HG03565 (cell line): ENCODE results near the gene MACROH2A1.

Experiments
- ATAC-seq: cut with Tn5 transposase; IDR thresholded peaks from one replicate; pipeline ENCODE4 v1.9.1; 2021; ENCODE audit warnings: mild to moderate bottlenecking, moderate library complexity; ENCODE audit not compliant: unreplicated experiment

The MACROH2A1 gene

GRCh38 chr5:135357685-135358084 is 41.3 kb downstream of the MACROH2A1 start:
- ATAC-seq, result no peak

DNA sequence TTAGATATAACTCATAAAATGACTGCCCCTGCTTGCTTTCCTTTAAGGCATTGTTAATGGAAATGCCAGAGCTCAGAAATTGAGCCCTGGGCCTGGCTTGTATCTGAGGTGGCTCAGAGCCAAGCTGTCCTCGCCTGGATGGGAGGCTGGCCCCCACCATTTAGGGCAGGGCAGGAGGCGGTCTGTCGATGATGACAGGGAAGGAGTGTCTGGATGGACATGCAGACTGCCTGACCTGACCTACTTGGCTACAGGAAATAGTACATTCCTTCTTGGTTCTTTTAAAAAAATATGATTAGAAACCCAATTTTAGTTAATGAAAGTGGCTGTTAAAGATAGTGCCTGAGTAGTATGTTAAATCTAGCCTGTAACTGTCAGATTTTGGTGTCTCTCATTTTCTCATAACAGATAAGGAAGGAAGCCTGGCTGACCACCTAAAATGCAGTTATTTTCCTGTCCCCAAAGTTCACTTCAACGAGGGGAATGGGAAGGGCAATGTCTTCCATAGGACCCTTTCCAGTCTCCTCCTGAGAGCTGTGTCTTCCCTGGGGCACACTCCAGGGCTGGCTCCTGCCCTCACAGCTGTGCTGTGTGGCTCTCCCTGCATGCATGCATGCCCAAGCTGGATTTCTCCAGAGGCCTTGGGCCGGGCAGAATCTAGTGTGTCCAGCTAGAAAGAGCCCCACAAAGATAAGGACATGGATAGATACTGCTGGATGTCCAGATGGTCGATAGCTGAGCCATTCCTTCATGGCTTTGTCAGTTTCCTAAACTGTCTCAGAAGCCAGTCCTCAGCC is 42.3 kb downstream of the MACROH2A1 start:
- no peak for ATAC-seq

DNA sequence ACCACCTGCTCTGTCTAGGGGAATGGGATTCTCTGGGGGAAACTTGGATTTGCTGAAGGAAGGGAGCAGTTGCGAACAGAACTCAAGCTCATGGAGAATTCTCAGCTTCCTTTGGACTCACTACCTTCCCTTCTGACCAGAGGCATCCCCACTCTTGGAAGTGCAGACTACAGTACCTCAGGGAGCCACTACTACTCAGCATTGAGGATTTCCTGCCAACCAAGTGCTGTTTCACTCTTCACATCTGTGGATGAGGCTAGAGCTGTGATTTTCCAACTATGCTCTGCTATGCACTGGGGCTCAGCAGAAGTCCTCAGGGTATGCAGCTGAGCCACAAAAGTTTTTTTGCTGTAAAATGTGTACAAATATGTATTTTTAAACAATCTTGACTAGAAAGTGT is 43.9 kb downstream of the MACROH2A1 start:
- ATAC-seq, result no peak

DNA sequence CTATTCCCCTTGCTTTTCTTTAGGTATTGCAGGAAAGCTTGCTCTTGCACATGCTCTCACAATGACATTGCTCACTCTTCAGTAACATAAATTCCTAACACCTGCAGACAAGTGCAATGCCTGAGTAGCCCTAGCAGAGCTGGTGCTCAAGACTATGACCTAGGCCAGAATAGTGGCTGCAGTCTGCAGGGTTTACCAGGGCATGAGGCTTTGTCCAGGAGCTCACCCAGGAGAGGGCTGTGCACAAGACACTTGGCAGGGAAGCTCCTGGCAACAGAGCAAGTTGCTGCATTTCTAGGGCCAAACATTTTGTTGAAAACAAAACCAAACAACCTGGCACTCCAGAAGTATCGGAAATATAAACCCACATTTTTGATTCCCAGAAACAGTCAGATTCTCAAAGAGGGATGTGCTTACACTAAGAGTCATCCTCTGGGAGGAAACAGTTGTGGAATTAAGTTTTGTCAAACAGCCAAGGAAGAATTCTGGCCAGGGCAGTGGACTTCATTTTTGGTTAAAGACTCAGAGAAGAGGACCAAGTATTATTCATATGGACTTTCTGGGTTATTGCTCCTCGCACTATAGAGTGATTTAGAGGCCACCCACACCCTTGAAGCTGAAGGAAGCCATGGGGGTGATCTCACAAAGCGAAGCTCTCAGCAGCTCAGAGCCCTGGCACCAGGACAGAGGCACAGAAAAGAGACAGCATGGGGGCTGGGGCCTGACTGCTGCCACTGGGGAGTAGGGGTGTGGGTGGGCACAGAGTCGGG is 44.9 kb downstream of the MACROH2A1 start:
- no peak for ATAC-seq

- ATAC-seq, result no peak
Observed at GRCh38 chr5:135350536-135350935, 48.5 kb downstream of the MACROH2A1 start.

GRCh38 chr5:135349886-135350285 is 49.1 kb downstream of the MACROH2A1 start:
- ATAC-seq, result no peak

DNA sequence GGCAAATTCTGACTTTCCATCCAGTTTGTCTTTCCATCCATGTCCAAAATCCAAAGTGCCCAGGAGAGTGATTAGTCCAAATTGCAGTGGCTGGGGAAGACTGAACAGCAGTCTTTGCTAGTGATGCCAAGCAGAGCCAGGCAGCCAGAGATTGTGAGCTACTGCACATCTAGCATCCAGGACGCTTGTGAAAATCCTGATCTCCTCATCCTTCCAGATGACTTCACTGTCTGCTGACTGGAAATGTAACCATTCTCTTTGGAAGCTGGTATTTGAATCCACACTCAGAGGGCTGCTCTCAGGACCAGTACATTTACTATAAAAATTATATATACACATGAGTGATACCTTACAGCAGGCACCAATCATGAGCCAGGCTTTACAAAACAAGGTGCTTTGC is 49.6 kb downstream of the MACROH2A1 start:
- ATAC-seq, result no peak

- no peak for ATAC-seq
Observed at GRCh38 chr5:135348918-135349317, 50.1 kb downstream of the MACROH2A1 start.

GRCh38 chr5:135347392-135347791 is 51.6 kb downstream of the MACROH2A1 start:
- no peak for ATAC-seq

GRCh38 chr5:135345956-135346731 is 52.9 kb downstream of the MACROH2A1 start:
- no peak for ATAC-seq

GRCh38 chr5:135344349-135344748 is 54.7 kb downstream of the MACROH2A1 start:
- no peak for ATAC-seq

GRCh38 chr5:135343413-135343812 is 55.6 kb downstream of the MACROH2A1 start:
- no peak for ATAC-seq

DNA sequence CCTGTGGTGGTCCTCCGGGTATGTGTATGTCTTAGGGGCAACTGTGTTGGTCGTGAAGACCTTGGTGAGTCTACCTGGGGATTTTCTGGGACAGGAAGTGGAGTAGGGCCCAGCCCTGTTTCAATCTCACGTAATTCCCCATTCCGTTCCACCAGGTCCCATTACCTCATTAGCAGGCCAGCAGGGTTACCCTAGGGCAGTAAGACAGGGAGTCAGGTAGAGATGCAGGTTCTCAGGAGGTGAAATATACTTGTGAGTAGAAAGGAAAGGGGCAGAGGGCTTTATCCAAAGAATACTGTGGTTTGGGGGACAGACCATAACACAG is 56.5 kb downstream of the MACROH2A1 start:
- ATAC-seq, result no peak

- no peak for ATAC-seq
Observed at GRCh38 chr5:135341696-135342550, 57.1 kb downstream of the MACROH2A1 start.

DNA sequence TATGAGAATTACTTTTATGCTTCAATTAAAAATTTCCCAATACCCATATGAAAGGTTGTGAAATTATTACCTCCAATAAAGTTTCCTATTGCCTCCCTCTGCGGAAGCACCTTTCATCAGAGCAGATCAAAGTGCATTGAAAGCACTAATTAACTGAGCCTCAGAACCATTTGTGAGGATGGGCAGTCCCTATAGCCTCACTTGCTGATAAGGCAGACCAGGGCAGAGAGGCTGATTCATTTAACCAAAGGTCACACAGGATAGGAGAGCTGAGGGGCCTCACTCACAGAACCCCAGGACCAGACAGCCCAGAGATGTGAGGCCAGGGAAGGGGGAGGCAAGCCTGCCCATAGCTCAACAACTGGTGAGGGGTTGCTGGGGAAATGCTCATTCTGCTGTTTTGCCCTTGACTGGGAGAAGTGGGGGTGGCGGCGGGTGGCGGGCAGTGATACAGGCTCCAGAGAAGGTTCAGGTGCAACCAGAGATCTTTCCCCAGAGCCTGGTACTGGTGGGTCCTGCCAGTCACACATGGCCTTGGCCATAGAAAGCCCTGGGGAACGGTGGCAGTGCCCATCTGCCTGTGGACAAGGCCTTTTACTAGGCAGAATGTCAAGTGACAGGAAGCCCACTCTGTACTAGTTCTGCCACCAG is 57.9 kb downstream of the MACROH2A1 start:
- no peak for ATAC-seq

- ATAC-seq, result no peak
Observed at GRCh38 chr5:135340568-135340967, 58.5 kb downstream of the MACROH2A1 start.

DNA sequence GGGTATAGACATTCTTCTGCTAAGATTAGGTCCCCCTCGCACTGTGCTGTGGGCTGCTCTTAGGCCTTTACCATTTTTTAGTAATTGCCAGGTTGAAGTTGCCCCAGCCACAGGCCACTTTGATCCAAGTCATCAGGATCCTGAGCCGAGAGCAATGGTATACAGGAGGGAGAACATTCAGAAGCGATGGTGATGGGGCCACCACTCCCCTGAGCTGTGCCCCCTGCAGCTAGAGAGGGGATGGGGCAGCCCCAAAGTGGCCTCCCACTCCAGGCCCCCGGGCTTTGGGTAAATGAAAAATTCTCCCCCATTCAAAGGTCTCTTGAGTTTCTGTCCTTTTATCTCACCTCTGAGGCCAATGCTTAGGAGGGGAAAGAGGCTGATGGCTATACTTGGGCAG is 59.4 kb downstream of the MACROH2A1 start:
- ATAC-seq, result no peak

DNA sequence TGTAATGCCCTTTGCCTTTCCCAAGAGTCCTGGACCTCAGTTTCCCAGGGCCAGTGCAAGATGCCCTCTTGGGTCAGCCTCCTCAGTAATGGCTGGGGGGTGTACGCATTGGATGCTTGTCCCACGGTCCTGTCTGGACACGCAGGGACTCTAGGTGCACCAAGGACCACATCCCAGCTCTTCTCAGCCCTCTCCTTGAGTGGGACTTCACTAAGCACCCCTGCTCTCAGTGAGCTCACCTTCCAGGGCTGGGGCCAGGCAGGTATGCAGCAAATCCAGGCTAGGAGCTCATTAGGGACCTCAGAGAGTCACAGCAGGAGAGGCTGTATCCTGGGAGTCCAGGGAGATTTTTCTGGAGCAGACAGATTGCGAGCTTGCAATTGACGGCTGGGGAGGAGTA is 59.8 kb downstream of the MACROH2A1 start:
- ATAC-seq, result no peak

GRCh38 chr5:135337064-135337463 is 62.0 kb downstream of the MACROH2A1 start:
- ATAC-seq, result no peak
